Neural crest cell (in vitro differentiated cells): ENCODE data around the gene INCENP. TPM values are rescaled to one million over a fixed set of nuclear protein-coding genes. Genes with fewer than 3 reads are reported as not detected.

Experiments
- DNase-seq: peaks from one replicate; pipeline ENCODE4 v3.0.0; 2021; ENCODE audit warnings: low read depth, mixed read lengths, low spot score
- H3K27ac Mint-ChIP-seq: one replicate; pipeline ENCODE4 v1.8.0; 2021; ENCODE audit warnings: mild to moderate bottlenecking, mixed read lengths; ENCODE audit not compliant: unreplicated experiment
- H3K27me3 Mint-ChIP-seq: 2 replicates; pipeline ENCODE4 v1.8.0; 2021; ENCODE audit warnings: low read depth, mild to moderate bottlenecking, mixed read lengths
- H3K36me3 Mint-ChIP-seq: 2 replicates; pipeline ENCODE4 v1.8.0; 2021; ENCODE audit warnings: low read depth, mild to moderate bottlenecking, mixed read lengths
- H3K4me1 Mint-ChIP-seq: 2 replicates; pipeline ENCODE4 v1.8.0; 2021; ENCODE audit warnings: mixed read lengths
- H3K4me3 Mint-ChIP-seq: one replicate; pipeline ENCODE4 v1.8.0; 2021; ENCODE audit warnings: mild to moderate bottlenecking, mixed read lengths
- H3K9me3 Mint-ChIP-seq: 2 replicates; pipeline ENCODE4 v1.8.0; 2021; ENCODE audit warnings: mixed read lengths
- CTCF ChIP-seq: fragments of 200-600 bp; sonication (generic); conservative IDR thresholded peaks from 2 replicates; pipeline ENCODE4 v1.5.0; 2021; ENCODE audit warnings: antibody characterized with exemption, mild to moderate bottlenecking
- total RNA-seq: library from RNA; stranded (reverse); gene quantifications from 2 replicates; pipeline ENCODE4 v1.2.1, GENCODE V29; 2021

The INCENP gene
- total RNA-seq, 1 donor from 2014 or later, result 162 TPM

- TF ChIP-seq CTCF, result no peak
- no peaks in the 10 kb centered on the region for H3K9me3 Mint-ChIP-seq
- H3K4me3 Mint-ChIP-seq, result no peak overlapping the region
- no peak for DNase-seq
- no peak overlapping the region for H3K27ac Mint-ChIP-seq
- H3K36me3 Mint-ChIP-seq, result peaks cover 22% of the 10 kb centered on the region
- H3K4me1 Mint-ChIP-seq, result peaks cover 5% of the 10 kb centered on the region
- H3K27me3 Mint-ChIP-seq, result no peaks in the 10 kb centered on the region
Measured at GRCh38 chr11:62152245-62153086, 28.7 kb downstream of the INCENP start.

- peaks cover 5% of the 10 kb centered on the region for H3K4me1 Mint-ChIP-seq
- peaks cover 20% of the 10 kb centered on the region for H3K36me3 Mint-ChIP-seq
- H3K4me3 Mint-ChIP-seq, result no peak overlapping the region
- no peak for DNase-seq
- H3K27me3 Mint-ChIP-seq, result peaks cover 2% of the 10 kb centered on the region
- H3K27ac Mint-ChIP-seq, result no peak overlapping the region
- no peak for TF ChIP-seq CTCF
- no peaks in the 10 kb centered on the region for H3K9me3 Mint-ChIP-seq
Measured at GRCh38 chr11:62153087-62153395, 29.2 kb downstream of the INCENP start.

GRCh38 chr11:62153617-62154016, 29.8 kb downstream of the INCENP start:
- Mint-ChIP-seq H3K9me3 (no peaks in the 10 kb centered on the region), H3K27ac (no peak overlapping the region), H3K4me1 (peaks cover 5% of the 10 kb centered on the region), H3K36me3 (peaks cover 20% of the 10 kb centered on the region), H3K4me3 (no peak overlapping the region), H3K27me3 (peaks cover 6% of the 10 kb centered on the region)
- DNase-seq, result no peak
- TF ChIP-seq CTCF, result no peak

- no peak overlapping the region for H3K27ac Mint-ChIP-seq
- H3K27me3 Mint-ChIP-seq, result peaks cover 46% of the 10 kb centered on the region
- no peak for DNase-seq
- H3K36me3 Mint-ChIP-seq, result peaks cover 11% of the 10 kb centered on the region
- no peak for TF ChIP-seq CTCF
- H3K4me3 Mint-ChIP-seq, result no peak overlapping the region
- peaks cover 5% of the 10 kb centered on the region for H3K4me1 Mint-ChIP-seq
- no peaks in the 10 kb centered on the region for H3K9me3 Mint-ChIP-seq
Measured at GRCh38 chr11:62157603-62158002, 33.8 kb downstream of the INCENP start.

- TF ChIP-seq CTCF, result no peak
- Mint-ChIP-seq H3K4me3 (no peak overlapping the region), H3K4me1 (peaks cover 2% of the 10 kb centered on the region)
Measured at GRCh38 chr11:62166371-62166770, 42.6 kb downstream of the INCENP start.

More at GRCh38 chr11:62166371-62166770, 42.6 kb downstream of the INCENP start:
- Mint-ChIP-seq H3K36me3 (no peaks in the 10 kb centered on the region), H3K27me3 (peaks cover 47% of the 10 kb centered on the region), H3K27ac (no peak overlapping the region), H3K9me3 (no peaks in the 10 kb centered on the region)
- DNase-seq, result no peak
